HG02884 (cell line): Measurements from ENCODE around the gene TSPAN14.

Experiments
- ATAC-seq: cut with Tn5 transposase; IDR thresholded peaks from one replicate; pipeline ENCODE4 v1.9.1; 2021; ENCODE audit warnings: mild to moderate bottlenecking, moderate library complexity; ENCODE audit not compliant: unreplicated experiment

TSPAN14 gene

GRCh38 chr10:80454513-80455460, 677 bp downstream of the TSPAN14 start:
- peak; percentile 17 for ATAC-seq

GRCh38 chr10:80455461-80456349, 1.6 kb downstream of the TSPAN14 start:
- no peak for ATAC-seq

GRCh38 chr10:80457554-80458262, 3.6 kb downstream of the TSPAN14 start:
- ATAC-seq: no peak

- ATAC-seq: no peak
Measured at GRCh38 chr10:80458263-80458625, 4.1 kb downstream of the TSPAN14 start.

- ATAC-seq: no peak
Measured at GRCh38 chr10:80458638-80459037, 4.5 kb downstream of the TSPAN14 start.

- peak; percentile 36 for ATAC-seq
Measured at GRCh38 chr10:80459047-80459865, 5.1 kb downstream of the TSPAN14 start.

- ATAC-seq: no peak
Measured at GRCh38 chr10:80460399-80461207, 6.5 kb downstream of the TSPAN14 start.

GRCh38 chr10:80461208-80462183, 7.4 kb downstream of the TSPAN14 start:
- ATAC-seq: no peak

- no peak for ATAC-seq
Measured at GRCh38 chr10:80462299-80462980, 8.3 kb downstream of the TSPAN14 start.

GRCh38 chr10:80462981-80463741, 9.1 kb downstream of the TSPAN14 start:
- no peak for ATAC-seq

GRCh38 chr10:80463868-80464267, 9.8 kb downstream of the TSPAN14 start:
- no peak for ATAC-seq

GRCh38 chr10:80464557-80465450, 10.7 kb downstream of the TSPAN14 start:
- no peak for ATAC-seq

- ATAC-seq: no peak
Measured at GRCh38 chr10:80465451-80465835, 11.3 kb downstream of the TSPAN14 start.

- no peak for ATAC-seq
Measured at GRCh38 chr10:80465839-80466590, 11.9 kb downstream of the TSPAN14 start.

- no peak for ATAC-seq
Measured at GRCh38 chr10:80466724-80467326, 12.7 kb downstream of the TSPAN14 start.
